ENCODE measurements around the gene KRT76.

- TF ChIP-seq, protein P1, sequence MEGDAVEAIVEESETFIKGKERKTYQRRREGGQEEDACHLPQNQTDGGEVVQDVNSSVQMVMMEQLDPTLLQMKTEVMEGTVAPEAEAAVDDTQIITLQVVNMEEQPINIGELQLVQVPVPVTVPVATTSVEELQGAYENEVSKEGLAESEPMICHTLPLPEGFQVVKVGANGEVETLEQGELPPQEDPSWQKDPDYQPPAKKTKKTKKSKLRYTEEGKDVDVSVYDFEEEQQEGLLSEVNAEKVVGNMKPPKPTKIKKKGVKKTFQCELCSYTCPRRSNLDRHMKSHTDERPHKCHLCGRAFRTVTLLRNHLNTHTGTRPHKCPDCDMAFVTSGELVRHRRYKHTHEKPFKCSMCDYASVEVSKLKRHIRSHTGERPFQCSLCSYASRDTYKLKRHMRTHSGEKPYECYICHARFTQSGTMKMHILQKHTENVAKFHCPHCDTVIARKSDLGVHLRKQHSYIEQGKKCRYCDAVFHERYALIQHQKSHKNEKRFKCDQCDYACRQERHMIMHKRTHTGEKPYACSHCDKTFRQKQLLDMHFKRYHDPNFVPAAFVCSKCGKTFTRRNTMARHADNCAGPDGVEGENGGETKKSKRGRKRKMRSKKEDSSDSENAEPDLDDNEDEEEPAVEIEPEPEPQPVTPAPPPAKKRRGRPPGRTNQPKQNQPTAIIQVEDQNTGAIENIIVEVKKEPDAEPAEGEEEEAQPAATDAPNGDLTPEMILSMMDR (IDR thresholded peaks at IDR 0.05 in 2 of 3, conservative IDR thresholded peaks at IDR 0.05 in 1 of 3; ENCODE audit: control insufficient read depth in 2 of 3, extremely low read depth in 1 of 3, insufficient read depth in 1 of 3, low read depth in 3 of 3, low read length in 3 of 3) = no peak
- TF ChIP-seq YY1 (IDR thresholded peaks at IDR 0.05; ENCODE audit: low read depth, low read length) = no peak
- no peak for TF ChIP-seq REST (IDR thresholded peaks at IDR 0.05; ENCODE audit: low read depth, low read length)
- no peak for TF ChIP-seq POLR2AphosphoS5 (IDR thresholded peaks at IDR 0.05; ENCODE audit: low read length)
- TF ChIP-seq GABPA (IDR thresholded peaks at IDR 0.05; ENCODE audit: low read depth) = no peak
- TF ChIP-seq USF1 (IDR thresholded peaks at IDR 0.05; ENCODE audit: borderline replicate concordance, extremely low read length, insufficient read depth, low read depth, low read length) = no peak
- no peak for TF ChIP-seq KDM1A (IDR thresholded peaks at IDR 0.05; ENCODE audit: borderline replicate concordance)
- TF ChIP-seq SUPT20H (IDR thresholded peaks at IDR 0.05; ENCODE audit: borderline replicate concordance, control insufficient read depth, low read depth, low read length) = no peak
- no peak for TF ChIP-seq POLR2A (IDR thresholded peaks at IDR 0.05; ENCODE audit: low read depth, low read length)
- no peak for TF ChIP-seq BHLHE40 (IDR thresholded peaks at IDR 0.05; ENCODE audit: borderline replicate concordance in 1 of 2, low read depth in 2 of 2, low read length in 1 of 2)
Measured at GRCh38 chr12:52730383-52730782, 46.8 kb downstream of the KRT76 start.

Measured in GM12878 (cell line).